GM10248 (cell line): Measurements from ENCODE around the gene PARP6.

Experiments
- CTCF ChIA-PET: fragments of 300-600 bp; sonication (Branson Sonifier 250); formaldehyde crosslinking; extraction: SDS; loops from one replicate; lab custom pipeline; 2021; ENCODE audit warnings: antibody characterized with exemption; lab: Yijun Ruan, JAX
- POLR2A ChIA-PET: fragments of 350-650 bp; sonication (Branson Sonifier 250); formaldehyde crosslinking; extraction: SDS; loops from one replicate; lab custom pipeline; 2020; ENCODE audit warnings: antibody characterized with exemption; lab: Yijun Ruan, JAX
- DNase-seq: peaks from one replicate; pipeline ENCODE4 v3.0.0; 2012; ENCODE audit errors: extremely low spot score
- CTCF ChIP-seq: IDR thresholded peaks from 2 replicates; pipeline ENCODE4 v1.5.1; 2012; ENCODE audit warnings: mild to moderate bottlenecking, low read depth; ENCODE audit errors: extremely low read depth, missing control alignments, control extremely low read depth

PARP6 gene

GRCh38 chr15:72242775-72243370 lies 29.5 kb downstream of the PARP6 start:
- no peak for TF ChIP-seq CTCF
- ChIA-PET POLR2A (no interaction called here), CTCF (interaction anchor here (1.2 to 5.3 kb wide), 3 partner anchors 11 to 43 kb away, joined by 5 to 28 read pairs (median 7); no protein-coding TSS in a partner anchor)
- DNase-seq: no peak

GRCh38 chr15:72239652-72240051 lies 32.7 kb downstream of the PARP6 start:
- DNase-seq: no peak
- POLR2A ChIA-PET: interaction anchor here (0.6 kb wide), 1 partner anchor 134 kb away, joined by 5 read pairs; no protein-coding TSS in a partner anchor
- CTCF ChIA-PET: interaction anchor here (0.8 to 5.3 kb wide), 4 partner anchors 9 to 39 kb away, joined by 3 to 28 read pairs (median 4); no protein-coding TSS in a partner anchor
- TF ChIP-seq CTCF: no peak

GRCh38 chr15:72238586-72238985 lies 33.8 kb downstream of the PARP6 start:
- CTCF ChIA-PET: interaction anchor here (0.8 to 5.3 kb wide), 5 partner anchors 11 to 45 kb away, joined by 3 to 28 read pairs (median 3); no protein-coding TSS in a partner anchor
- POLR2A ChIA-PET: interaction anchor here (1.8 kb wide), 1 partner anchor 11 kb away, joined by 20 read pairs; no protein-coding TSS in a partner anchor
- TF ChIP-seq CTCF: no peak
- DNase-seq: no peak

- ChIA-PET CTCF (interaction anchor here (1.5 to 5.3 kb wide), 3 partner anchors 11 to 44 kb away, joined by 3 to 28 read pairs (median 6); no protein-coding TSS in a partner anchor), POLR2A (interaction anchor here (1.8 kb wide), 1 partner anchor 10 kb away, joined by 20 read pairs; no protein-coding TSS in a partner anchor)
- no peak for DNase-seq
- TF ChIP-seq CTCF: no peak
Observed at GRCh38 chr15:72237853-72238224, 34.5 kb downstream of the PARP6 start.

GRCh38 chr15:72237029-72237852 lies 35.1 kb downstream of the PARP6 start:
- POLR2A ChIA-PET: interaction anchor here (1.8 kb wide), 1 partner anchor 10 kb away, joined by 20 read pairs; no protein-coding TSS in a partner anchor
- DNase-seq: peak; percentile 56
- TF ChIP-seq CTCF: no peak
- CTCF ChIA-PET: interaction anchor here (1.5 to 2.4 kb wide), 3 partner anchors 14 to 43 kb away, joined by 3 to 6 read pairs (median 3); no protein-coding TSS in a partner anchor

GRCh38 chr15:72236381-72237003 lies 35.9 kb downstream of the PARP6 start:
- TF ChIP-seq CTCF: no peak
- POLR2A ChIA-PET: interaction anchor here (1.8 kb wide), 1 partner anchor 9 kb away, joined by 20 read pairs; no protein-coding TSS in a partner anchor
- no peak for DNase-seq
- CTCF ChIA-PET: interaction anchor here (1.4 to 1.5 kb wide), 2 partner anchors 9 to 37 kb away, joined by 3 to 8 read pairs; no protein-coding TSS in a partner anchor
